ENCODE results near the gene EYA3. TPM values are rescaled to one million over a fixed set of nuclear protein-coding genes. Genes with fewer than 3 reads are reported as not detected.

EYA3 gene
- total and polyA plus RNA-seq, 10 of the 15 experiments (the other 5 are each of a cell fraction or from before 2014, with no cell fraction given) = 13.0 to 46.6 (median 23.4) TPM

GRCh38 chr1:27973771-27974416, 114.5 kb downstream of the EYA3 start (continued):
- no peak for TF ChIP-seq E2F4 (IDR thresholded peaks at IDR 0.05; ENCODE audit: low read depth, low read length)
- TF ChIP-seq STAT1 (conservative IDR thresholded peaks at IDR 0.05) = no peak

- ChIA-PET POLR2A (interaction anchor here (0.5 to 1.0 kb wide), 4 partner anchors 56 to 913 kb away, joined by 3 to 4 read pairs (median 4); no protein-coding TSS in a partner anchor), SMC1A (ENCODE audit: uncharacterized antibody, unreplicated experiment) (interaction anchor here (0.6 to 1.8 kb wide), 6 partner anchors 20 to 114 kb away, joined by 3 to 6 read pairs (median 4); no protein-coding TSS in a partner anchor), CTCF (interaction anchor here (0.6 to 2.0 kb wide), 7 partner anchors 8 to 358 kb away, joined by 3 to 6 read pairs (median 4); no protein-coding TSS in a partner anchor), RAD21 (ENCODE audit: unreplicated experiment) (interaction anchor here (0.8 to 1.5 kb wide), 2 partner anchors 24 to 138 kb away, joined by 3 read pairs; no protein-coding TSS in a partner anchor)
- Histone ChIP-seq H3K79me2 (ENCODE audit: control insufficient read depth, insufficient read depth, low read length) (no peaks in the 10 kb centered on the region), H4K20me1 (ENCODE audit: control insufficient read depth, insufficient read depth) (no peaks in the 10 kb centered on the region), H3K4me2 (ENCODE audit: control insufficient read depth, insufficient read depth) (no peak overlapping the region), H3K27ac (ENCODE audit: control insufficient read depth, insufficient read depth) (no peak overlapping the region), H3K4me3 (no peak overlapping the region), H2AFZ (ENCODE audit: control insufficient read depth, low read depth, low read length) (no peak overlapping the region), H3K36me3 (ENCODE audit: control insufficient read depth in 2 of 2, insufficient read depth in 2 of 2, low read length in 1 of 2) (peaks cover 5 to 9% of the 10 kb centered on the region in 2 experiments; a peak in 3 of 4 replicates), H3K4me1 (ENCODE audit: control insufficient read depth, insufficient read depth, low read length) (no peaks in the 10 kb centered on the region), H3K27me3 (replicated peaks in 1 of 2; ENCODE audit: control insufficient read depth in 2 of 2, insufficient read depth in 2 of 2, low read length in 1 of 2) (no peaks in the 10 kb centered on the region), H3K9me3 (replicated peaks; ENCODE audit: control insufficient read depth, insufficient read depth, low read length) (no peaks in the 10 kb centered on the region), H3K9ac (ENCODE audit: control insufficient read depth, insufficient read depth, low read length) (no peak overlapping the region)
- intact Hi-C loops (cut with micrococcal nuclease; ENCODE audit: unreplicated experiment) = no loop called here
- no peak for ATAC-seq
- in situ Hi-C loops (cut with MboI) = no loop called here
- no peak for DNase-seq (ENCODE audit: low read depth, low spot score)
- WGBS (ENCODE audit: insufficient coverage, insufficient replicate concordance, low lambda C conversion rate, missing lambda C conversion rate) = 88% methylated on average over 4 of the region's 4 CpGs
- BruUV-seq (replicated peaks) = no TSS peak
- FAIRE-seq = no peak
- TF ChIP-seq PAX8 (IDR thresholded peaks at IDR 0.05) = no peak
- TF ChIP-seq IKZF2 (IDR thresholded peaks at IDR 0.05) = no peak
- TF ChIP-seq CUX1 (IDR thresholded peaks at IDR 0.05; ENCODE audit: insufficient replicate concordance, low read depth, low read length) = no peak
- no peak for TF ChIP-seq SUZ12 (IDR thresholded peaks at IDR 0.05; ENCODE audit: unreplicated experiment)
- no peak for TF ChIP-seq ZNF687 (IDR thresholded peaks at IDR 0.05)
- TF ChIP-seq POLR2AphosphoS2 (IDR thresholded peaks at IDR 0.05; ENCODE audit: low read depth, low read length) = no peak
- TF ChIP-seq MXI1 (IDR thresholded peaks at IDR 0.05; ENCODE audit: low read depth, low read length) = no peak
- no peak for TF ChIP-seq NBN (IDR thresholded peaks at IDR 0.05)
- no peak for TF ChIP-seq SRF (IDR thresholded peaks at IDR 0.05; ENCODE audit: low read depth in 2 of 2, low read length in 2 of 2)
These were observed 116.3 kb downstream of the EYA3 start for GRCh38 chr1:27972141-27972540.
